H4 (cell line): ENCODE data around the gene STEAP1. TPM values are rescaled to one million over a fixed set of nuclear protein-coding genes. Genes with fewer than 3 reads are reported as not detected.
"Not testable (repeated sequence)": the region's sequence is repeated elsewhere in the genome, so short reads cannot be mapped to it uniquely, and the experiment has no call there.

Experiments used
- DNase-seq: peaks from one replicate; pipeline ENCODE4 v3.0.0-alpha.2; 2015; ENCODE audit warnings: low spot score
- total RNA-seq: library from RNA; depleted of rRNA; stranded (reverse); fragments of >200 nt; shearing (Covaris generic); gene quantifications from 2 replicates; pipeline ENCODE4 v1.2.3, GENCODE V29; 2014; rRNA removed

Gene STEAP1
- 14.6 and 31.3 TPM in 2 replicates for total RNA-seq

DNA sequence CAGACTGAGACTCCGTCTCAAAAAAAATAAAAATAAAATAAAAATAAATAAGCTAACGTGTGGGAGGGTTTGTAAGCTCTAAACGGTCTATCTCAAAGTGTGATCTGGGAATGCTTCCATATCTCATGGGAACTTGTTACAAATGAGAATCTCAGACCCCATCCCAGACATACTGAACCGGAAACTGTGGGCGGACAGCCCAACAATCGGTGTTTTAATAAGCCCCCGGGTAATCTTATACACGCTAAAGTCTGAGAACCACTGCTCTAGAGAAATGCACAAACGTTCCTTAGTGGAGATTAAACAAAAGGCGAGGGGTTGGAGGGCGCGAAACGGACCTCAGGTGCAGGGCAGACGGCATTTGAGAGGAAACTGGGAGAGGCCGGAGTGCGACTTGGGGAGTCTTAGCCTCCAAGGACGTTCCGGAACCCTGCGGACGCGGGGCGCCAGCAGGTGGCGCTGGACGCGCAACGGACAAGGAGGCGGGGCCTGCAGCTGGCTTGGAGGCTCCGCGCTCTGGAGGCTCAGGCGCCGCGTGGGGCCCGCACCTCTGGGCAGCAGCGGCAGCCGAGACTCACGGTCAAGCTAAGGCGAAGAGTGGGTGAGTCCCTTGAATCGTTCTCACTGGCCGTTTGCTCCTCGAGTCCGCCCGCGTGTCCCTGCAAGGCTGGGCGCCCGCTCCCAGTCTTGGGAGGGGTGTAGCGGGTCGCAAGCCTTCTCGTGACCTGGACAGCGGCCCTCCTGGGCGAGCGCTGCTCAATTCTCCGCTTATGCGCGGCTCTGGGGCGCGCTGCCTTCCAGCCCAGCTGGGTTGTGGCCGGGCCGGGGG, at the start of gene STEAP1:
Gene STEAP1, plus strand, starts transcription at position 527 of the 829 bp plus-strand sequence. CDS start 5,320 bp downstream, outside the sequence.
- peak; percentile 85 for DNase-seq

- not testable (repeated sequence) for DNase-seq
Observed at GRCh38 chr7:90114972-90115371, 39.3 kb upstream of the STEAP1 start.

DNA sequence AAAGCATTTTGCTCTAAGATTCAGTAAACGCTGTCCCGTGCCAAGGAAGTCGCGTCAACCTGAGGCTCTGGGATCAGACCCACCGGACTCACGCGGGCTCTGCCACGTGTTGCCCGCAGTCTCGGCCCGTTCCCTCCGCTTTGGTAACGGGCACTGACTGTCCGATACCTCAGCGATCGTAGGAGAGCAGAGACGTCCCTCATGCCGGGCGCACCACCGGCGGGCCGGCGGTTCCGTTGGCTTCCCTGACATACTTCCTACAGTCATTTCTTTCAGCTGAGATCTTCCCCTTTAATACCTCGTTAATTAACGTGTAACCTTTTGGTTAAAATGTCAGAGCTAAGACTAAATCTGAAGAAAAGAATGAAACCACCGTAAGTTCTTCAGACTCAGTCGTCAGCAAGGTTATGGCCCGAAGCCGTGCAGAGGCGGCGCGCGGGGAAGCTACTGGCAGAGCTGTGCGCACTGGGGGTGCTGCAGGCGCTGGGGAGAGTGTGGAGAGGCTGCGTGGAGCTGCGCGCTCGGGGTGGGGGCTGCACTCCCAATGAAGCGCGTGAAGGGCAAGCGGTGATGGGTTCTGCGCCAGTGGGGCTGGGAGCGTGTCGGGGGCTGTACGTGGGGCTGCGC, 35.6 kb upstream of the STEAP1 start:
- not testable (repeated sequence) for DNase-seq

- DNase-seq: peak; percentile 61
Observed at GRCh38 chr7:90119178-90119971, 34.9 kb upstream of the STEAP1 start.

DNA sequence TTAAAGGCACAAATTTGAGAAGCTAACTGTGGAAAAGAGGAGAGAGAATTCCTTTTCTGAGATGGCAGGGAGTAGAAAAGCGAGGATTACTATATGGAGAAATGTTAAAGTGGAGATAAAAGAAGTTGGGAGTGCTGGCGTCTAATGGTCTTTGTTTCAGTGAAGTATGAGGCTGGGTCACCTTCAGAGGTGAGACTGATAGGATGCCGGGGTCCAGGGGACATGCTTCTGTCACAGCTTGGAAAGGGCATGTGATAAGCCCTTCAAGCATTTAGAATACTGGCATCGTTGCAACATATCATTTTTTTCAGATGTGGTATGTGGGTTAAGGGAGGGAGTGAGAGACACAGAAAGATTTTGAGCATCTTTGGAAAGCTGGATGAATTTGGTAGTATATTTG, 34.1 kb upstream of the STEAP1 start:
- DNase-seq: not testable (repeated sequence)

GRCh38 chr7:90131746-90132145, 22.5 kb upstream of the STEAP1 start:
- not testable (repeated sequence) for DNase-seq

- not testable (repeated sequence) for DNase-seq
Observed at GRCh38 chr7:90147079-90147960, 6.9 kb upstream of the STEAP1 start.

DNA sequence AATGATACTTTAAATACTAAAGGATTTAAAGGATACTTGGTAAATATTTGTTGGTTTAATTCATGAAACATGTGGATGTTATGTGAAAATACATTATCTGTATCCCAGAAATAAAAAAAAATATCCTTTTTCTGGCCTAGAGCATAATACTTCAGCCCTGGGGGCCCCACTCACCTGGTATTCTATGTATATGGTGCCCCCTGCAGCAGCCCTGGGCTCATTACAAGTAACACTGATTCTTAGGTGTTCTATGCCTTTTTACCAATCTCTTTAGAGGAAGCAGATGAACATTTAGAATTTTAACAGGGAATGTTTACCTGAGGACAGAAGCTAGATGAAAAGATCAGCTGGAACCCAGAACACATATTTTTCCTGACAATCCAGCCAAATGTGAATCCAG, 4.8 kb upstream of the STEAP1 start:
- peak; percentile 26 for DNase-seq

DNA sequence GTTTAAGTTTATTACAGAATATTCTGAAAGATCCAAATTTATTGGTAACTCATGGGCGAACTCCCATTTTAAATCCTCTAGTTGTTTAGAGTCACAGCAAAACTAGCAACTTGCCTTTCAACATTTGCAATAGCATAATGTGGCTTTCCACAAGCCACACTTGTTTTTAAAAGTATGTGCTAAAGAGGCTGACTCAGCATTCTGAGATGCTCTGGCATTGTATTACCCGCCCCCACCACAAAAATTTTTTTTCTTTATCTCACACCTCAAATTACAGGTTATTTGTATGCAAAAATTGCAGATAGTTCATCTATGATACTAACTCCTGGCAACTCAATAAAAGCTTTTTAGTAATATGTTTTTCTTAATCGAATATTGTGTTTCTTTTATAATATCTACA, 2.4 kb upstream of the STEAP1 start:
- not testable (repeated sequence) for DNase-seq

- DNase-seq: peak; percentile 87
Observed at GRCh38 chr7:90152642-90153253, 1.5 kb upstream of the STEAP1 start.

- no peak for DNase-seq
Observed at GRCh38 chr7:90155206-90155605, 937 bp downstream of the STEAP1 start.

- DNase-seq: not testable (repeated sequence)
Observed at GRCh38 chr7:90157331-90157730, 3.1 kb downstream of the STEAP1 start.

GRCh38 chr7:90157761-90158350, 3.6 kb downstream of the STEAP1 start:
- not testable (repeated sequence) for DNase-seq

- DNase-seq: no peak
Observed at GRCh38 chr7:90163534-90163933, 9.3 kb downstream of the STEAP1 start.

DNA sequence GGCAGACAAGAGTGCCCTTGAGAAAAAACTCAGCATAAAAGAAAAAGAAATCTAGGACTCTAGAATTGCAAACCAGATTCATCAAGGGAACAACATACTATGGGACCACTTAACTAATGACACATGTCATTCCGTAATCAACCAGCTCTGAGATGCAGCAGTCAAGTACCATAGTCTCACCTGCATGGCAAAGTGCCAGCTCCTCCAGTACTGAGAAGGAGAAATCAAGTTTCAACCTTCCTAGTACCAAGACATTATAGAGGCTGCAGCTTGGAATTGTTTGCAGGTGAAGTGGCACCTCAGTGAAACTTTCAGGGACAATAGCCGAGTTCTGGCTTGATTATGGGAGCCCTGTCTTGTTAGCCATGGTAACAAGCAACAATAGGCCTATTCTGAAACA, 11.5 kb downstream of the STEAP1 start:
- no peak for DNase-seq

- no peak for DNase-seq
Observed at GRCh38 chr7:90166153-90166552, 11.9 kb downstream of the STEAP1 start.

DNA sequence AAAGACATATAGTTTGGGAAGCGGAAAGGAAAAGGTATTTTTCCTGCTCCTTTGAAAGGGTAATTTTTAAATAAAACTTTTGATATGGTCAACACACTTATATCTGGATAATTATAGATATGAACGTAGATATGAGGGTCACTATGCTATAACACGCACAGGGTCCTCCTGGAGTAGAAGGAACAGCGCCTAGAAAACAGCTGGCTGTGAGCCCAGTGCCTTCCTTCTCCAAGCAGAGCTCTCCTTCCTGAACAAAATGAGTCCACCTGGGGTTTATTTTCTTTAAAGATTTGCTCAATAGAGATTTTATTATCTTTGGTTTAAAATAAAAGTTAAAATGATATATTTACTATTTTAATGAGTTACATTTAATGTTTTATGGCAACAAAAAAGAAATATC, 13.1 kb downstream of the STEAP1 start:
- no peak for DNase-seq

GRCh38 chr7:90169891-90170290, 15.6 kb downstream of the STEAP1 start:
- DNase-seq: no peak

GRCh38 chr7:90172121-90172520, 17.9 kb downstream of the STEAP1 start:
- no peak for DNase-seq

GRCh38 chr7:90172624-90173023, 18.4 kb downstream of the STEAP1 start:
- DNase-seq: no peak
